Hepatocyte (in vitro differentiated cells): ENCODE results near the gene TRIM14.

Experiments
- EZH2 ChIP-seq: fragments of 200-600 bp; sonication (generic); IDR thresholded peaks from 2 replicates; pipeline ENCODE4 v1.6.1; 2016; ENCODE audit warnings: antibody characterized with exemption, mild to moderate bottlenecking, borderline replicate concordance
- TF ChIP-seq, protein P1 (sequence below): fragments of 200-600 bp; sonication (generic); IDR thresholded peaks from 2 replicates; pipeline ENCODE4 v1.5.1; 2016; ENCODE audit warnings: antibody characterized with exemption, mild to moderate bottlenecking; ENCODE audit not compliant: poor library complexity

GRCh38 chr9:98056269-98057137 is 62.5 kb downstream of the TRIM14 start, which contains the start of gene NANS:
- TF ChIP-seq, protein P1, sequence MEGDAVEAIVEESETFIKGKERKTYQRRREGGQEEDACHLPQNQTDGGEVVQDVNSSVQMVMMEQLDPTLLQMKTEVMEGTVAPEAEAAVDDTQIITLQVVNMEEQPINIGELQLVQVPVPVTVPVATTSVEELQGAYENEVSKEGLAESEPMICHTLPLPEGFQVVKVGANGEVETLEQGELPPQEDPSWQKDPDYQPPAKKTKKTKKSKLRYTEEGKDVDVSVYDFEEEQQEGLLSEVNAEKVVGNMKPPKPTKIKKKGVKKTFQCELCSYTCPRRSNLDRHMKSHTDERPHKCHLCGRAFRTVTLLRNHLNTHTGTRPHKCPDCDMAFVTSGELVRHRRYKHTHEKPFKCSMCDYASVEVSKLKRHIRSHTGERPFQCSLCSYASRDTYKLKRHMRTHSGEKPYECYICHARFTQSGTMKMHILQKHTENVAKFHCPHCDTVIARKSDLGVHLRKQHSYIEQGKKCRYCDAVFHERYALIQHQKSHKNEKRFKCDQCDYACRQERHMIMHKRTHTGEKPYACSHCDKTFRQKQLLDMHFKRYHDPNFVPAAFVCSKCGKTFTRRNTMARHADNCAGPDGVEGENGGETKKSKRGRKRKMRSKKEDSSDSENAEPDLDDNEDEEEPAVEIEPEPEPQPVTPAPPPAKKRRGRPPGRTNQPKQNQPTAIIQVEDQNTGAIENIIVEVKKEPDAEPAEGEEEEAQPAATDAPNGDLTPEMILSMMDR: peak; percentile 11
- no peak for TF ChIP-seq EZH2
